Tibial artery (tissue), 4 donors: ENCODE measurements around the gene FAM3A.
A peak's percentile ranks its signal among the peaks of the same experiment; 100 is the strongest.
"Not testable (repeated sequence)": the region's sequence is repeated elsewhere in the genome, so short reads cannot be mapped to it uniquely, and the experiment has no call there.

Source experiments
- DNase-seq, 2 donors: peaks; one replicate each; pipeline ENCODE4 v3.0.0-alpha.2; 2019
- H3K27ac ChIP-seq, 2 donors: fragments of 200-600 bp; sonication (generic) in 1 of 2; 1 replicate in 1 of 2; 2 replicates in 1 of 2; pipeline ENCODE4 v1.5.1; 2018 to 2019; ENCODE audit warnings: mild to moderate bottlenecking in 1 of 2
- H3K27me3 ChIP-seq, 2 donors: fragments of 200-600 bp; sonication (generic) in 1 of 2; one replicate each; pipeline versions ENCODE4 v1.5.1 to v1.6.0; 2016 to 2019
- H3K36me3 ChIP-seq, 3 donors: fragments of 200-600 bp; sonication (generic) in 2 of 3; one replicate each; pipeline ENCODE4 v1.5.1; 2016 to 2019; ENCODE audit warnings: mild to moderate bottlenecking in 2 of 3
- H3K4me1 ChIP-seq, 4 donors: fragments of 200-600 bp; sonication (generic) in 2 of 4; 1 replicate in 3 of 4; 2 replicates in 1 of 4; pipeline ENCODE4 v1.5.1; 2016 to 2019
- H3K4me3 ChIP-seq, 2 donors: fragments of 200-600 bp; sonication (generic) in 1 of 2; 1 replicate in 1 of 2; 2 replicates in 1 of 2; pipeline ENCODE4 v1.5.1; 2018 to 2019; ENCODE audit warnings: mild to moderate bottlenecking in 2 of 2
- H3K9me3 ChIP-seq, 3 donors: fragments of 200-600 bp; sonication (generic) in 1 of 3; one replicate each; pipeline ENCODE4 v1.5.1; 2016 to 2019
- intact Hi-C: fragments of 100-400 bp; cut with DNase I; formaldehyde crosslinking; loops from one replicate; pipeline ENCODE4 v1.15.0; 2023; ENCODE audit warnings: low total_unique reads
- TF ChIP-seq, protein P1 (sequence below), 2 experiments: fragments of 200-600 bp in 1 of 2; fragments of 450-650 bp in 1 of 2; IDR thresholded peaks; one replicate each; pipeline ENCODE4 v1.5.1; 2017 to 2019; ENCODE audit warnings: antibody characterized with exemption in 2 of 2, mild to moderate bottlenecking in 1 of 2, moderate library complexity in 1 of 2

FAM3A gene

DNA sequence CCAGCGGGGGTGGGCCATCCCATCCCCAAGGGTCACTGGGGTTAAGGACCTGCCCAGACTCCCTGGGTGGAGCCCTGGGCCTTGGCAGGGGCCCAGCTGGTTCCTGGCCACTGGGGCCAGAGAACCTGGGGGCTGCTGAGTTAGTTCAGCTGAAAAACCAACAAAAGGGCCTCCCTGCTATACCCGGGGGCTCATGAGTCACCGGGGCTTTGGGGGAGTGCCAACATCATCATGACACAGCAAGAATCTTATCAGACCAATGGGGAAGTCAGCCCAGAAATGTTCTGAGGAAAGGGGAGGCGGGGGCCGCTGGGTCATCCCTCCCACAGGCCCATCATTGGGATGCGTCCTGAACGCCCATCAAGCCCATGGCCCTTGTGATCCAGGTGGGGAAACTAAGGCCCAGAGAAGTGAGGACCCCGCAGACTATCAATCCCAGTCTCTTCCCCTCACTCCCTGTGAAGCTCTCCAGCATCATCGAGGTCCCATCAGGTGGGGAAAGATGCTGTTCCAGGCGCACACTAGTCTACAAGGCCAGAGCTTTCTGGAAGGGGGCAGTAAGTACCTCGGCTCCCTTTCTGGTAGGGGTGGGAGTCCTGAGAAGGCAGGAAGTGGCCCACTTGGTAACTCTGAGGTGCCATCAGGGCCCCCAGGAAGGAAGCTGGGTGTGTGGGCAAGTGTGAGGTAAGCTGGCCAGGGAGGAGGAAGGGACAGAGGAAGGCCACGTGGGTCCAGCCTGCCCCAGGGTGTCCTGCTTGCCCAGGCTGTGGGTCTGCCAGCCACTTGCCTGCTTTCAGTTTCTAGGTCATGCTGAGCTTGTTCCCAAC is 26.1 kb upstream of the FAM3A start:
- H3K9me3 ChIP-seq: no peaks in the 10 kb centered on the region
- TF ChIP-seq, protein P1, sequence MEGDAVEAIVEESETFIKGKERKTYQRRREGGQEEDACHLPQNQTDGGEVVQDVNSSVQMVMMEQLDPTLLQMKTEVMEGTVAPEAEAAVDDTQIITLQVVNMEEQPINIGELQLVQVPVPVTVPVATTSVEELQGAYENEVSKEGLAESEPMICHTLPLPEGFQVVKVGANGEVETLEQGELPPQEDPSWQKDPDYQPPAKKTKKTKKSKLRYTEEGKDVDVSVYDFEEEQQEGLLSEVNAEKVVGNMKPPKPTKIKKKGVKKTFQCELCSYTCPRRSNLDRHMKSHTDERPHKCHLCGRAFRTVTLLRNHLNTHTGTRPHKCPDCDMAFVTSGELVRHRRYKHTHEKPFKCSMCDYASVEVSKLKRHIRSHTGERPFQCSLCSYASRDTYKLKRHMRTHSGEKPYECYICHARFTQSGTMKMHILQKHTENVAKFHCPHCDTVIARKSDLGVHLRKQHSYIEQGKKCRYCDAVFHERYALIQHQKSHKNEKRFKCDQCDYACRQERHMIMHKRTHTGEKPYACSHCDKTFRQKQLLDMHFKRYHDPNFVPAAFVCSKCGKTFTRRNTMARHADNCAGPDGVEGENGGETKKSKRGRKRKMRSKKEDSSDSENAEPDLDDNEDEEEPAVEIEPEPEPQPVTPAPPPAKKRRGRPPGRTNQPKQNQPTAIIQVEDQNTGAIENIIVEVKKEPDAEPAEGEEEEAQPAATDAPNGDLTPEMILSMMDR (IDR thresholded peaks at IDR 0.05): no peak
- H3K27me3 ChIP-seq: no peaks in the 10 kb centered on the region
- H3K4me3 ChIP-seq: peak overlapping the region; percentile 21 to 25
- intact Hi-C loops: no loop called here
- peaks cover 0 to 64% (median 23%) of the 10 kb centered on the region in 4 donors for H3K4me1 ChIP-seq
- peak; percentile 88 to 94 for DNase-seq
- H3K36me3 ChIP-seq: no peaks in the 10 kb centered on the region
- H3K27ac ChIP-seq: peak overlapping the region; percentile 84 to 92

DNA sequence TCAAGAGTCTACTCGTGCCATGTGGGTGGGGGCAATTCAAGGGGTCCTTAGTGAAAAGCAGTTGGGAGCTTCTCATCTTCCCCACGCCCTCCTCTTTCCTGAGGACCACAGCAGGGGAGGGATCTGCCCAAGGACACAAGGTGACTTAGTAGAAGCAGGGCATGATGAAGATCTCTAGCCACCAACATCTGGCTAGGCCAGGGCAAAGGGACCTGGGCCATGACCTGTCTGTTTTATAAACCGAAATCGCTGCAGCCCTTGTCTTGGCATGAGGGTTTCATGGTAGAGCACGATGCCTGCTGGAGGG is 25.5 kb upstream of the FAM3A start:
- peak overlapping the region; percentile 84 to 92 for H3K27ac ChIP-seq
- DNase-seq: no peak
- TF ChIP-seq, protein P1 (IDR thresholded peaks at IDR 0.05): no peak
- H3K27me3 ChIP-seq: no peaks in the 10 kb centered on the region
- H3K4me3 ChIP-seq: no peak overlapping the region
- intact Hi-C loops: no loop called here
- peaks cover 0 to 64% (median 23%) of the 10 kb centered on the region in 4 donors for H3K4me1 ChIP-seq
- H3K36me3 ChIP-seq: no peaks in the 10 kb centered on the region
- H3K9me3 ChIP-seq: no peaks in the 10 kb centered on the region

DNA sequence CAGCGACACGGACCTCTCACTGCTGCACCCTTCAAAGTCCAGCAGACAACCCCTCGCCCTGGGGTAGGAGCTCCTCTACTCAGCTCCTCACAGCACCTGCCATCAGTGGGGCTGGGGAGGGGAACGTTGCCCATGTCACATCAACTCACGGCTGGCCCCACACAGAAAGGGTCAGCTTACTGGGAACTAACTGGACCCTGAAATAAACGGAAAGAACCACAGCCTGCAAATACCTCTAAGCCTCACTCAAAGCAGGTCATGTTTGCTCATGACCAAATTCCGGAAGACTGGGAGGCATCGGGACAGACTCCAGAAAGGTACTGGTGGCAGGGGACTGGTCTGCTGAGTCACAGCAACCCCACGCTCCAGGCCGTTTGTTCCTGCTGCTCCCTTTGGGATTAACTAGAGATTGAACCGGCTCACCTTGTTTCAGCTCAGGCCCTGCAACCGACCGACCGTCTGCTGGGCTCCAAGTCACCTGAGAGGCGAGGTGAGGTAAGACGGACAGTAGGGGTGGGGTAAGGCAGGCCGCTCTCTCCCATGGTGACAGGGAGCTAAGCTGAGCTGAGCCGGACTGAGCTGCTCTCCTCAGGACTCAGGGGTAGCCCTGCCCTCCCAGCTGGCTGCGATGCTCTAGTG is 25.0 kb upstream of the FAM3A start:
- Histone ChIP-seq H3K4me1 (peaks cover 0 to 62% (median 23%) of the 10 kb centered on the region in 4 donors), H3K36me3 (peaks cover 0 to under 1% (median 0%) of the 10 kb centered on the region in 3 donors), H3K4me3 (no peak overlapping the region), H3K27me3 (no peaks in the 10 kb centered on the region), H3K27ac (peak overlapping the region; percentile 84 to 92), H3K9me3 (no peaks in the 10 kb centered on the region)
- TF ChIP-seq, protein P1 (IDR thresholded peaks at IDR 0.05): no peak
- DNase-seq: no peak
- intact Hi-C loops: no loop called here

DNA sequence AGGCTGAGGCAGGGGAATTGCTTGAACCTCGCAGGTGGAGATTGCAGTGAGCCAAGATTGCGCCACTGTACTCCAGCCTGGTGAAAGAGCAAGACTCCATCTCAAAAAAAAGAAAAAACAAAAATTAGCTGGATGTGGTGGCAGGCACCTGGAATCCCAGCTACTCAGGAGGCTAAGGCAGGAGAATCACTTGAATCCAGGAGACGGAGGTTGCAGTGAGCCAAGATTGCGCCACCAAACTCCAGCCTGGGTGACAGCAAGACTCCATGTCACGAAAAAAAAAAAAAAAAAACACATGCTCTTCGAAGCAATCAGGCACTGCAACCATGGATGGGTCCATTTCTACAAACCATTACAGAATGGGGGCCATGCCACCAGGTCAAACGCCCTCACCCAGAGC is 24.3 kb upstream of the FAM3A start:
- Histone ChIP-seq H3K27ac (peak overlapping the region; percentile 84 to 92), H3K4me1 (peaks cover 0 to 55% (median 21%) of the 10 kb centered on the region in 4 donors)
- intact Hi-C loops, H3K36me3 ChIP-seq, H3K4me3 ChIP-seq, H3K27me3 ChIP-seq, DNase-seq, H3K9me3 ChIP-seq: not testable (repeated sequence)

DNA sequence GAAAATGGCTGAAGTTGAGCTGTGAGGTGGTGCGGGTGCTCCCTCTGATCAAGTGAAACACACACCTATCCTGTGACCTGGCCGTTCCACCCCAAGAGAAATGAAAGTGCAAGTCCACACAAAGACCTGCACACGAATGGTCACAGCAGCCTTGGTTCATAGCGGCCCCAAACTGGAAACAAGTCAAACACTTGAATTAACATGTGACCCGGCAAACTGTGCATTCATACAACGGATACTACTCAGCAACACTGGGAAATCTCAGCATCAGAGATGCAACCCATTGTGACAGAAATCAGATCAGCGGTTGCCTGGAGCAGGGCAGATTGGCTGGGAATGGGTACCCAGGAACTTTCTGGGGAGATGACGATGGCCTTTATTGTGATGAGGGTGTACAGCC is 23.0 kb upstream of the FAM3A start:
- TF ChIP-seq, protein P1 (IDR thresholded peaks at IDR 0.05): no peak
- peaks cover 0 to 15% (median 11%) of the 10 kb centered on the region in 3 donors for H3K36me3 ChIP-seq
- no peak overlapping the region for H3K4me3 ChIP-seq
- intact Hi-C loops: no loop called here
- no peaks in the 10 kb centered on the region for H3K27me3 ChIP-seq
- no peaks in the 10 kb centered on the region for H3K9me3 ChIP-seq
- H3K27ac ChIP-seq: no peak overlapping the region
- no peak for DNase-seq
- H3K4me1 ChIP-seq: peaks cover 0 to 48% (median 26%) of the 10 kb centered on the region in 4 donors

DNA sequence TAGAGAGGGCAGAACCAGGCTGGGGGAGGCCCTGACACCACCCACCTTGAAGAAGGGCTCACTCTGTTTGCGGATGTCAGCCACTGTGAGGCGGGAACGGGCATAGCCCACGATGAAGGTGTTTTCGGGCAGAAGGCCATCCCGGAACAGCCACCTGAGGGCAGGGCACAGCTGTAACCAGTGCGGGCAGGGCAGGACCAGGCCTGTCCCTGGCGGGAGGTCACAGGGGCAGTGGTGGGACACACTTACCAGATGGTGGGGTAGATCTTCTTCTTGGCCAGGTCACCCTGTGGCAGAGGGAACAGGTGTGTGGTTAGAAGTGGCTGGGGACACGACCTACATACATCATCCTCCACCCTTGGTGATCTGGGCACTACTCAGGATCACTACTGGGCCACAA is 19.9 kb upstream of the FAM3A start:
- H3K4me3 ChIP-seq: no peak overlapping the region
- peaks cover 0 to 26% (median 12%) of the 10 kb centered on the region in 4 donors for H3K4me1 ChIP-seq
- intact Hi-C loops: no loop called here
- no peaks in the 10 kb centered on the region for H3K27me3 ChIP-seq
- TF ChIP-seq, protein P1 (IDR thresholded peaks at IDR 0.05): no peak
- H3K9me3 ChIP-seq: no peaks in the 10 kb centered on the region
- no peak overlapping the region for H3K27ac ChIP-seq
- H3K36me3 ChIP-seq: peaks cover 0 to 45% (median 20%) of the 10 kb centered on the region in 3 donors
- DNase-seq: no peak
